Measurements from ENCODE around the gene PIP4K2A. TPM values are rescaled to one million over a fixed set of nuclear protein-coding genes. Genes with fewer than 3 reads are reported as not detected.

The PIP4K2A gene
- total RNA-seq, 2 donors from 2014 or later, result 42.6 to 58.6 TPM

DNA sequence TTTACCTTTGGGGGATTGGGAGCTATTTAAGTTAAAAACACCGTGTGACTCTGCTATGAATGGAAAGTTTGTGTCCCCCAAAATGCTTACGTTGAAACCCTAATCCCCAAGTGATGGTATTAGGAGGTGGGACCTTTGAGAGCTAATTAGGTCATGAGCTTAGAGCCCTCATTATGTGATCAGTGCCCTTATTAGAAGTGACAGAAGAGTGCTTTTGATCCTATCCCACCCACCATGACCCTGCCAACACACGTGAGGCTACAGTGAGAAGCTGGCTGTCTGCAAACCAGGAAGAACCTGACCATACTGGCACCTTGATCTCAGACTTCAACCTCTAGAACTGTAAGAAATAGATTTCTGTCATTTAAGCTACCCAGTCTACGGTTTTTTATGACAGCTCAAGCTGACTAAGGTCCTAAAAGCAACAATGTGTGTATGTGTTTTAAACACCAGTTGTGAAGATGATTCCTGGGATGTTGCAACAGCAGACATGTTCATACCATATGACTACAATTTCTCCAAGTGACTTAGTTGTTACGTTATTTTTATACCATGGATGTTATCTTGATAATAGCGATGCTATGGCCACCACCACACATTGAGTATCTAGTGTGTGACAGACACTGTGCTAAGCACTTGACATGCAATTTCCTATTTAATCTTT, 124.4 kb downstream of the PIP4K2A start:
- Histone ChIP-seq H3K4me1 (ENCODE audit: control insufficient read depth in 1 of 2, low read depth in 2 of 2) (no peaks in the 10 kb centered on the region), H3K27me3 (replicated peaks; ENCODE audit: insufficient read depth) (no peaks in the 10 kb centered on the region), H3K9me3 (no peaks in the 10 kb centered on the region), H3K36me3 (peaks cover 21% of the 10 kb centered on the region), H3K4me3 (no peak overlapping the region), H3K27ac (no peak overlapping the region)
- ATAC-seq (ENCODE audit: insufficient number of reproducible peaks, low FRiP score, low read depth), result no peak
- no peak for DNase-seq (ENCODE audit: low spot score)
- TF ChIP-seq, protein P1, sequence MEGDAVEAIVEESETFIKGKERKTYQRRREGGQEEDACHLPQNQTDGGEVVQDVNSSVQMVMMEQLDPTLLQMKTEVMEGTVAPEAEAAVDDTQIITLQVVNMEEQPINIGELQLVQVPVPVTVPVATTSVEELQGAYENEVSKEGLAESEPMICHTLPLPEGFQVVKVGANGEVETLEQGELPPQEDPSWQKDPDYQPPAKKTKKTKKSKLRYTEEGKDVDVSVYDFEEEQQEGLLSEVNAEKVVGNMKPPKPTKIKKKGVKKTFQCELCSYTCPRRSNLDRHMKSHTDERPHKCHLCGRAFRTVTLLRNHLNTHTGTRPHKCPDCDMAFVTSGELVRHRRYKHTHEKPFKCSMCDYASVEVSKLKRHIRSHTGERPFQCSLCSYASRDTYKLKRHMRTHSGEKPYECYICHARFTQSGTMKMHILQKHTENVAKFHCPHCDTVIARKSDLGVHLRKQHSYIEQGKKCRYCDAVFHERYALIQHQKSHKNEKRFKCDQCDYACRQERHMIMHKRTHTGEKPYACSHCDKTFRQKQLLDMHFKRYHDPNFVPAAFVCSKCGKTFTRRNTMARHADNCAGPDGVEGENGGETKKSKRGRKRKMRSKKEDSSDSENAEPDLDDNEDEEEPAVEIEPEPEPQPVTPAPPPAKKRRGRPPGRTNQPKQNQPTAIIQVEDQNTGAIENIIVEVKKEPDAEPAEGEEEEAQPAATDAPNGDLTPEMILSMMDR (IDR thresholded peaks at IDR 0.05), result no peak

DNA sequence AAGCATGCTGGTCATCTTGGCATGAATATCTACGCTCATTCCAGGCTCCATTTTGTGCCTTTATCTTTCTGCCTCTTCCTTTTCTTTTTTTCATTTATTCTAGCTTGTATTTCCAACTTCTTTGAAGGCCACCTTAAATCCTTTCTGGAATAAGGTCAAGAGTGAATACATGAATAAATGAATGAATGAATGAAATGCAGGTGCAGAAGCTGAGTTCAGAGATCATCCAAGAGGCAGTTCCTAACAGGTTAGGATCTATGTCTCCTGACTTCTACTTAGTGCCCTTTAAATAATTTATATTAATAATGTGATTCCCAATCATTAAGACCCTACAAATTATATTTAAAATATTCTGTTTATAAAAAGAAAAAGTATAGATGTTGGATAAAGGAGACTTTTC, 125.9 kb downstream of the PIP4K2A start:
- Histone ChIP-seq H3K27me3 (replicated peaks; ENCODE audit: insufficient read depth) (no peaks in the 10 kb centered on the region), H3K27ac (no peak overlapping the region), H3K4me3 (no peak overlapping the region), H3K36me3 (peaks cover 21% of the 10 kb centered on the region), H3K4me1 (ENCODE audit: control insufficient read depth in 1 of 2, low read depth in 2 of 2) (no peaks in the 10 kb centered on the region), H3K9me3 (no peaks in the 10 kb centered on the region)
- TF ChIP-seq, protein P1 (IDR thresholded peaks at IDR 0.05), result no peak
- DNase-seq (ENCODE audit: low spot score), result no peak
- no peak for ATAC-seq (ENCODE audit: insufficient number of reproducible peaks, low FRiP score, low read depth)

DNA sequence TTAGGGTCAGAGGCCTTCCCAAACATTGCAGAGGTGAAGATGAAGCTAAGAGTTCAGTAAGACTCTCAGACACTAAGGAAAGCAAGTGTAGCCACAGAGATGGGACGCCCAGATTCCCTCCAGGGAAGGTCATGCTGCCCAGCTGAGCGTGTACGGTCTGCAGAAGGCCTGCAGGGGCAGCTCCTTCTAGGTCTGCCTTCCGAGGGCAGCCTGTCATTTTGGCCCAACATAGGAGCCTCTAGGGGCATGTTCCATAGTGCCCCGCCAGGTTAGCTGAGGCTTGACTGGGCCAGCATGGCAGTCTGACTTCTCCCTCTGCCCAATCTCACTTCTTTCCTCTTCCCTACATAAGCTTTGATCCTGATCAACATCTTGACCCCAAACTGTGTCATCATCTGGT, 130.7 kb downstream of the PIP4K2A start:
- H3K36me3 ChIP-seq, result peaks cover 12% of the 10 kb centered on the region
- H3K27me3 ChIP-seq (replicated peaks; ENCODE audit: insufficient read depth), result no peaks in the 10 kb centered on the region
- no peaks in the 10 kb centered on the region for H3K9me3 ChIP-seq
- TF ChIP-seq, protein P1 (IDR thresholded peaks at IDR 0.05), result no peak
- H3K27ac ChIP-seq, result no peak overlapping the region
- no peaks in the 10 kb centered on the region for H3K4me1 ChIP-seq (ENCODE audit: control insufficient read depth in 1 of 2, low read depth in 2 of 2)
- DNase-seq (ENCODE audit: low spot score) (no peak), ATAC-seq (ENCODE audit: insufficient number of reproducible peaks, low FRiP score, low read depth) (no peak)
- no peak overlapping the region for H3K4me3 ChIP-seq

DNA sequence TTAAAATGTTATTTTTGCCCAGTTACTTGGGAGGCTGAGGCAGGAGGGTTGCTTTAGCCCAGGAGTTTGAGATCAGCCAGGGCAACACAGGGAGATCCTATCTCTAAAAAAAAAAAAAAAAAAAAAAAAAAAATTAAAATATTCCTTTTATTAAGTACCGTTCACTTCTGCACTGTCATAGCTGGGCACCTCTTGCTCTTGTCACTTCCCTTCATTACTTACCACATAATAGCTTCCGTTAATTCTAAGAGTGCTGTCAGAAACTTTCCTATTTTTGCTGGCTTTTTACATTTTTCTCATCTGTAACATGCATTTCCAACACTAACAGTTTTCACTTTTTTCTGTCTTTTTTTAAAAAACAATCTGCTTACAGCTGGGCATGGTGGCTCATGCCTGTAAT, 132.9 kb downstream of the PIP4K2A start:
- ATAC-seq (ENCODE audit: insufficient number of reproducible peaks, low FRiP score, low read depth) (no peak), DNase-seq (ENCODE audit: low spot score) (no peak)
- Histone ChIP-seq H3K27ac (no peak overlapping the region), H3K4me1 (ENCODE audit: control insufficient read depth in 1 of 2, low read depth in 2 of 2) (no peaks in the 10 kb centered on the region), H3K9me3 (no peaks in the 10 kb centered on the region), H3K27me3 (replicated peaks; ENCODE audit: insufficient read depth) (no peaks in the 10 kb centered on the region), H3K36me3 (peaks cover 9% of the 10 kb centered on the region), H3K4me3 (no peak overlapping the region)
- TF ChIP-seq, protein P1 (IDR thresholded peaks at IDR 0.05), result no peak

DNA sequence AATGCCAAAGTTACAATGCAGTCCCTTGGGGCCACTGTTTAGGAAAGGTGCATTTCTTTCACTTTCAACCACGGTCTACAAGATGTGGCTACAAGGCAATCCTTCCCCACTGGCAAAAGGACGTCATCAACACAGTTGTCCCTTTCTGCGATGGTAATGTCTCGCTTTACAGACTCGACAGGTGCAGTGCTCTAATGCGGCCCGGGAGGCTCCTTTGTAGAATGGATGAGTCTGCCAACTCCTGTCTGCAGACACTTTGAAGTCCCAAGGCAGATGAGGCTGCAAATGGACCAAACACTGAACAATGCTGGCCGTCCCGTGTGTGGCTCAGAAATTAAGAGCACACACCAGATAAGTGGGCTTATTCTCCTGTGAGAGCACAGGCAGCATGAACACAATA, 133.7 kb downstream of the PIP4K2A start:
- ATAC-seq (ENCODE audit: insufficient number of reproducible peaks, low FRiP score, low read depth) (no peak), DNase-seq (ENCODE audit: low spot score) (no peak)
- Histone ChIP-seq H3K27me3 (replicated peaks; ENCODE audit: insufficient read depth) (no peaks in the 10 kb centered on the region), H3K27ac (no peak overlapping the region), H3K9me3 (no peaks in the 10 kb centered on the region), H3K36me3 (peaks cover 9% of the 10 kb centered on the region), H3K4me1 (ENCODE audit: control insufficient read depth in 1 of 2, low read depth in 2 of 2) (no peaks in the 10 kb centered on the region), H3K4me3 (no peak overlapping the region)
- TF ChIP-seq, protein P1 (IDR thresholded peaks at IDR 0.05), result no peak
